ENCODE data around the gene CLEC16A.
"Not testable (repeated sequence)": the region's sequence is repeated elsewhere in the genome, so short reads cannot be mapped to it uniquely, and the experiment has no call there.

The CLEC16A gene

GRCh38 chr16:10926094-10926493, 18.3 kb upstream of the CLEC16A start:
- DNase-seq: no peak

- DNase-seq: no peak
Measured at GRCh38 chr16:10926867-10927266, 17.5 kb upstream of the CLEC16A start.

GRCh38 chr16:10927497-10928112, 16.8 kb upstream of the CLEC16A start:
- DNase-seq: no peak

- not testable (repeated sequence) for DNase-seq
Measured at GRCh38 chr16:10929097-10929496, 15.3 kb upstream of the CLEC16A start.

DNA sequence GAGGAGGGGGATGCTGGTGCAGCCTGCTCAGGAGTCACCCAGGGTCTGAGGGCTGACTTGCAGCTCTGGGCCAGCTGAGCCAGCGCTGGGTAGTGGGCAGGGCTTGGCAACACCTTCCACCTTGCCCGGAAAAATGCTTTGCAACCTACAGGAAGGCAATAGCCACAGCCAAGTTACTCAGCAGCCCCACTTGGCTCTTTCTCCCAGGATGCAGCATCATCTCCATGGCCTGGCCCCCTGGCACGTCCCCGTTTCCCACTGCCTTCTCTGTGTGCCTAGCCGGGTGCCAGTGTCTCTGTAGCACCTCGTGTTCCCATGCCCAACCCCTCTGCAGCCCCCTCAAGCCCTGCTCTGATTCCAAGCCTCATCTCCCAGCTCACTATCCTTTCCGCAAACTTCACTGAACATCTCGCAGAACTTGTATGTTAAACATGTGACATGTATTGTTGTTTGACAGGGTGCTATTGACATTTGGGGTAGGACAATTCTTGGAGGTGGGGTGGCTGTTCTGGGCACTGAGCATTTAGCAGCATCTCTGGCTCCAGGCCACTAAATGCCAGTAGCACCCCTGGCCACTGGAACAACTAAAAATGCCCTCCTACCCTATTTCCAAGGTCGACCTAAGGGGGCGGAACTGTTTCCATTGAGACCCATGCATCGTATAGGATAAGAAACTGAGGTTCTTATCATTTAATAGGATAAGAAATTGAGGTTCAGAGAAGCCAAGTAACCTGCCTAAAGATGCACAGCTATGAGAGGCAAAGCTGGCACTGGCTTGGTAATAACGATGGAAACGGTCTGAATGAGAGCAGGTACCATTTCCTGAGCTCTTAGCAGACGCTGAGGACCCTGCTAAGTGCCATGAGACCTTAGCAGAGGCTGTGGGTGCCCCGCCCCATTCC, 14.3 kb upstream of the CLEC16A start:
- no peak for DNase-seq

- no peak for DNase-seq
Measured at GRCh38 chr16:10930755-10931093, 13.6 kb upstream of the CLEC16A start.

DNA sequence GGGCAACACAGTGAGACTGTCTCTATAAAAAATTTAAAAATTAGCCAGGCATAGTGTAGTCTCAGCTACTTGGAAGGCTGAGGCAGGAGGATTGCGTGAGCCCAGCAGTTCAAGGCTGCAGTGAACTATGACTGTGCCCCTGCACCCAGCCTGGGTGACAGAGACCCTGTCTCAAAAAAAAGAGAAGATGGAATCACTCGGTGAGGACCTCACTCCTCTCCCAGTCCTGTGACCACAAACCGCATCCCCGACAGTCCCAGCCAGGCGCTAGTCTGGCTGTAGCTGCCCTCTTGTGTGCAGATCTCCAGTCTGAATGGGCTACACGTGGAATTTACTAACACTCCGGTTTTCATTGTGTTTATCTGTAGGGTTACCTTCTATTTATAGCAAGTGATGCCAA, 13.2 kb upstream of the CLEC16A start:
- DNase-seq: no peak

GRCh38 chr16:10931977-10932632, 12.3 kb upstream of the CLEC16A start:
- DNase-seq: no peak

DNA sequence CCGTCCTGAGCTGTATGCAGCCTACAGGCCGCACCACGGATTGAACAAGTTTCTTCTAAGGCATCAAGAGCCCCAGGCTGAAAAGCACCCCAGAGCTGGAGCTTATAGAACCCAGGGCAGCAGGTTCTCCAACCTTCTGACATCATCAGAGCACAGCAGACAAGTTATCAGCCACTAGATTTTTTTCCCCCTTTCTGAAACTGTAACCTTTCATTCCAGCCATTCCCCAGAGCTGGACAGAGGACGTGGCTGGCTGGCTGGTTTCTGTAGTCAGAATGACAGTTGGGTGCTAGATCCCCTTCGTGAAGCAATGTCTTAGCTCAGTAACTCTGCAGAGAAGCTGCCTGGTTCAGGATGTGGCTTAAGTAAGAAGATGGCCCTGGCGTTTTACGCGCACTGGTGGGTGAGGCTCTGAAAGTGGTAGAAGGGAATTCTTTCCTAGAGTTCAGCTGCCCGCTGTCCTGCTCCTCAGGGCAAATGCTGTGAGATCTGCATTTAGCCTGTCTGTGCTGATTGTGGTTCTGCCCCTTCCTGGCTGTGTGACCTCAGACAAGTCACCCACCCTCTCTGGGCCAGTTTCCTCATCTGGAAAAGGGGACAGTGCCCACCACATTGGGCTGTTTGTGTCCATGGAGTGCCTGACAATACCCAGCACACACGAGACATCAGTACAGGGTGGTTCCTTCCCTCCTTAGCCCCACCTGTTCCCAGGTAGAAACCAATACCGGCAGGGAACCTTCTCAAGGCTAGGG, 11.2 kb upstream of the CLEC16A start:
- no peak for DNase-seq

GRCh38 chr16:10933865-10934264, 10.5 kb upstream of the CLEC16A start:
- no peak for DNase-seq

DNA sequence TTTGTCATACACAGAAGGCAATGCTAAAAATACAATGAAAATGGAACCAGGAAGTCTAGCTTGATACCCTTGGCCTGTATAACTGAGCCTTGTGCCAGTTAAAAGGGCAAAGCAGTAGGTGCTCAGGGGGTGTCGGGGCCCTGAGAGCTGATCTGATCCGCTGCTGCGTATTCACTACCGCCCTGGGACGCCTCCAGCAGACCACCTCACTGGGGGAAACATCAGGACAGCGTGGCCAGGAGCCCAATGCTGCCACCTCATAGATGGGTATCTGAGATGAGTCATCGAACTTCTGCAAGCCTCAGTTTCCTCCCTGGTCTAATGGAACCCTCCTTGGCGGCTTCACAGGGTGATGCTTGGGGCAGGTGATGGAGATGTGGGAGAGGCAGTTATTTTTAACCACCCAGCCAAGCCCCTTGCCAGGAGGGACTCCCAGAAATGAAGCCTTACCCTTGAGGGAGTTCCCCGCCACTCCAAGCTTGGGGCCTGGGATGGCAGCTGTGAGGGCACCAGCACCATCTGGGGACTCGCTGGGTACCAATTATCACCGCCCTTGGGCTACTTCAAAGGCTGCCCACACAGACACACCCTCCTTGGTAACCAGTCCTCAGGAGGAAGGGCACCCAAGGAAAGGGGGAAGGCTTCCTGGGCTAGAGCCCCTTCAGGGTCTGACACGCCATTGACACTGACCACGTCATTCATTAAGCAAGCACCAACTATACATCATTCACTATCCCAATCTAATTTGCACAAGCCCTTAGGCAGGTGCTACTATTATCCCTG, 9.8 kb upstream of the CLEC16A start:
- DNase-seq: no peak

DNA sequence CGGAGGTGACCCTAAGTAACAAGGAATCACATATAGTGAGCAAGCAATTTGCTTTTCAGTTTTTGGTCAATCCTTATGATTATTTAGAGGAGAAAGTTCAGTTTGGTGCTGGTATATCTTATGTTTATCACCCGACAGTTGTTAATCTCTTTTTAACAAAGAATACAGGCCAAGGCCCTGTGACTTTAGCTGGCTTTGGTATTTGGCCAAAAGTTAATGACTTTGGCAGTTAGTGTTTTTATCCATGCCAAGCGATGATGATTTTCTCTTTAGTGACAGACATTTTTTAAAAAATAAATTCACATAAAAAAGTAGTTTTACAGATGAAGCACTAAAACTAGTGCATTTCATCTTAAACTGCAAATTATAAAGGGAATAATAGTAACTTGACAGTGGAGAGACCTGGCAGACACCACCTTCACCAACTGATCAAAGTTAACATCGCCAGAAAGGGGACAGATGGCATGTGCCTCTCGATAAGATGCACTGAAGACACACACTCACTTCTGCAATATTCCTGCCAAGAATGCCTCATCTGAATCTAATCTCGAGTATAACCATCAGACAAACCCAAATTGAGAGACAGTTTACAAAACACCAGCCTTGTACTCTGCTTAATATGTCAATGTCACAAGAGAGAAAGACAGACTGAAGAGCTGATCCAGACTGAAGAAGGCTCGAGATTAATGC, 9.0 kb upstream of the CLEC16A start:
- no peak for DNase-seq

- no peak for DNase-seq
Measured at GRCh38 chr16:10936272-10936984, 7.9 kb upstream of the CLEC16A start.

DNA sequence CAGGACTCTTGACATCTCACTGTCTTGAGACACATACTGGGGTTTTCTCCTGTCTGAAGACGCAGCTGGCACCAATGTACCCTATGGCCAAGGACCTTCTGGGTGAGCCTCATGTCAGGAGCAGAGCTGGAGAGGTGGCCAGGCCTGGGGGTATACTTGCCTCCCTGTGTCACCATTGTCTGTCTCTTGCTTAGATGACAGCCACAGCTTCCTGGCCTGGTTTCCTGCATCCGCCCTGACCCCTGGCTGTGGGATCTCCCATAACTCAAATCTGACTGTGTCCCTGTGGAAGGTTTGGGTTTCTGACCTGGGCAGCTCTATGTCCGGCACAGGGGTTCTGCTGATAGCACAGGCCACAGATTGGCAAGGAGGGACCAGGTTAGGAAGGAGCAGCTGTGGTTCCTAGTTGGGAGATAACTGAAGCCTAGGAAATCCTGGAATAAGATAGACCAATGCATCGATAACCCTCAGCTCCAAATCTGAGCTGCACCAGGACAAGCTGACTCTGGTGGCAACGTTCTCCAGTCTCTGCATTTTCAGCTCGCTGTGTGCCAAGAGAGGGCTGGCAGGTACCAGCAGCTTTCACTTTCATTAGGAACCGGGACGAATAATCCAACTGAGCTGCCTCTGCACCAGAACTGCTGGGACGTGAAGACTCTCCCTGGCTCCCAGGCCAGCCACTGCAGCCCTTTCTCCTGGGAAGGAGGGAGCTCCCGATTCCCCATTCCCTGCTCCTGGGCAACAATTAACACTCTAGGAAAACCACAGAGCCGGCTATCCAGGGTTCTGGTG, 7.1 kb upstream of the CLEC16A start:
- no peak for DNase-seq

- DNase-seq: peak in 1 of 2 donors; percentile 48
Measured at GRCh38 chr16:10938321-10938720, 6.0 kb upstream of the CLEC16A start.

GRCh38 chr16:10938796-10939648, 5.3 kb upstream of the CLEC16A start:
- no peak for DNase-seq

DNA sequence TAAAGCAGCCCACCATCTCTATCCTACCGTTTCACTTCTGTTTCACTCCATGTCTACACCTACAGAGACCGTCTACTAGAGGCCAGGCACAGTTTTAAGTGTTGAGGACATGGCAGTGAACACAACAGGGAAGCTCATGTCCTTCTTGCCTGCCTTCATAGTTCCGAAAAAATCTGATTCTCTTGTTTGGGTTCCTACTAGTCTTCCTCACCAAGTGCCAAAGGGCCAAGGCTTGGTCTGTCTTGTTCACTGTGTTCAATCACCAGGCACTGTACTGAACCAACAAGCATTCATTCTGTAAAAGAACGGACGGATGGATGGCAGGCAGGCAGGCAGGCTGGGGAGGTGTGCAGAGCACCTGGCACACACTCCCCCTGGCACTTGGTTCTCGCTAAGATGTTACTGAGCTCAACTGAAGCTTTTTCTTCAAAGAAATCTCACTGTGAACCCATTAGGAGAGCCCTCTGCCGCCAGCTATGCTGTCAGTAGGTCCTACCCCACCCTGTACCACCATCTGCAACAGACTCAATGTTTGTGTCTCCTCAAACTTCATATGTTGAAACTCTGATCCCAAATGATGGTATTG, 4.6 kb upstream of the CLEC16A start:
- DNase-seq: no peak

DNA sequence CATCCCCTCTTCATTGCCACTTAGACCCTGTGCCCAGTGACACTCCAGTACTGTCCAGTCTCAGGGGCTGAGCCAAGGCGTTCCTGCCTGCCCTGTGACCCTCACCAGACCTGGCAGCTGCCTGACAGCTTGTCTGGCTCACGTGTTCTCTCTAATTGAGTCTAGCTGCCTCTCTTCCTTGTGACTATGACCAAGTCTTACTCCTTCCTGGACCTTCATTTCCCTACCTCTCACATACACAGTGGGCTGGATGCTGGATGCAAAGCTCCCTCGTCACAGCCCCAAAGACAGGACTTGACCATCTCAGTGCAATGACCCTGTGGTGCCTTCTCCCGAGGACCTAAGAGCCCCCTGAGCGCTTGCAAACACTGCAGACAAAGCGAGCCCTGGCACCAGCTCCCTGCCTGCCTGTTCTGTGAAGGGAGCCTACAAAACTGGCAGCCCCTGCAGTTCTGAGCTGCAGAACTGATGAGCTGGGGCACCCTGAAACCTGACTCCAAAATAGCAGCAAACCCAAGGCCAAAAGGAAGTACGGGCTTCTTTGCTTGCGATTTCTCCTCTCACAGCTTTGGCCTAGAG, 3.8 kb upstream of the CLEC16A start:
- DNase-seq: no peak
